Stimulated activated CD8-positive, alpha-beta memory T cell treated with anti-CD3 and anti-CD28 coated beads, Interleukin-12 subunit alpha, Interleukin-12 subunit beta, amount 100 ng/mL, for 1 hour (primary cell): ENCODE data around the gene LIME1.
"Not testable (repeated sequence)": the region's sequence is repeated elsewhere in the genome, so short reads cannot be mapped to it uniquely, and the experiment has no call there.

Experiments used
- DNase-seq: peaks from one replicate; pipeline ENCODE4 v3.0.0-alpha.2; 2020; ENCODE audit warnings: low read depth

Gene LIME1

DNA sequence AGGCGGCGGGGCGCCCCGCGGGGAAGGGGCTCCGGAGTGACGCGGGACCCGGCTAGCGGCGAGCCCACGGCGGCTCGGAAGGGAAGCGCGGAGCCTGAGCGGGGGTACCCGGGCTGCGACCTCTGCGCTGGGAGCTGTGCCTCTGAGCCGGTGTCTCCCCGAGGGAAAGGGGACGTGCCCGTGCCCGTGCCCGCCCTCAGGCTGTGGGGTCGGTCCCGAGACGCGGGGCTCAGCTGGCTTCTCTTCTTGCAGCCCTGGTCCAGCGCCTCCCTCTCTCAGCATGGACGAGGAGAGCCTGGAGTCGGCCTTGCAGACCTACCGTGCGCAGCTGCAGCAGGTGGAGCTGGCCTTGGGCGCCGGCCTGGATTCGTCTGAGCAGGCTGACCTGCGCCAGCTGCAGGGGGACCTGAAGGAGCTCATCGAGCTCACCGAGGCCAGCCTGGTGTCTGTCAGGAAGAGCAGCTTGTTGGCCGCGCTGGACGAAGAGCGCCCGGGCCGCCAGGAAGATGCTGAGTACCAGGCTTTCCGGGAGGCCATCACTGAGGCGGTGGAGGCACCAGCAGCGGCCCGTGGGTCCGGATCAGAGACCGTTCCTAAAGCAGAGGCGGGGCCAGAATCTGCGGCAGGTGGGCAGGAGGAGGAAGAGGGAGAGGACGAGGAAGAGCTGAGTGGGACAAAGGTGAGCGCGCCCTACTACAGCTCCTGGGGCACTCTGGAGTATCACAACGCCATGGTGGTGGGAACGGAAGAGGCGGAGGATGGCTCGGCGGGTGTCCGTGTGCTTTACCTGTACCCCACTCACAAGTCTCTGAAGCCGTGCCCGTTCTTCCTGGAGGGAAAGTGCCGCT lies 27.9 kb upstream of the LIME1 start:
- no peak for DNase-seq

GRCh38 chr20:63709149-63709527 lies 27.3 kb upstream of the LIME1 start:
- no peak for DNase-seq

- DNase-seq = no peak
These were observed 25.3 kb upstream of the LIME1 start for GRCh38 chr20:63711085-63711645.

DNA sequence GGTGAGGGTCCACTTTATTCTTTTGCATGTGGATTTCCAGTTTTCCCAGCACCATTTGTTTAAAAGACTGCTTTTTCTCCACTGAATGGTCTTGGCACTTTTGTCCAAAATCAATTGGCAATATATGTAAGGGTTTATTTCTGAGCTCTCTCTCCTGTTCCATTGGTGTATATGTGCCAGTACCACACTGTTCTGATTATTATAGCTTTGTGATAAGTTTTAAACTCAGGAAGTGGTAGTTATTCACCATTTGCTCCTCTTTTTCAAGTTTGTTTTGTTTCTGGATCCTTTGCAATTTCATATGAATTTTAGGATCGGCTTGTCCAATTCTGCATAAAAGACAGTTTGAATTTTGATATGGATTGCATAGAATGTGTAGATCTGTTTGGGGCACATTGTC lies 24.3 kb upstream of the LIME1 start:
- DNase-seq = no peak

DNA sequence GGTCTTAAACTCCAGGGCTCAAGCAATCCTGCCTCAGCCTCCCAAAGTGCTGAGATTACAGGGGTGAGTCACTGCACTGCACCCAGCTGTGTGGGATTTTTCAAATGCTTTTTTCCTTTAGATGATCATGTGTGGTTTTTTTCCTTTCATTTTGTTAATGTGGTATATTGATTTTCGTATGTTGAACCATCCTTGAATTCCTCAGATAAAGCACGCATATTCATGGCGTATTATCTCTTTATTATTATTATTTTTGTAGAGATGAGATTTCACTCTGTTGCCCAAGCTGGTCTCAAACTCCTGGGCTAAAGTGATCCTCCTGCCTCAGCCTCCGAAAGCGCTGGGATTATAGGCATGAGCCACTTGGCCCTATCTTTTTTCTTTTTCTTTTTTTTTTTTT lies 21.6 kb upstream of the LIME1 start:
- DNase-seq = no peak

DNA sequence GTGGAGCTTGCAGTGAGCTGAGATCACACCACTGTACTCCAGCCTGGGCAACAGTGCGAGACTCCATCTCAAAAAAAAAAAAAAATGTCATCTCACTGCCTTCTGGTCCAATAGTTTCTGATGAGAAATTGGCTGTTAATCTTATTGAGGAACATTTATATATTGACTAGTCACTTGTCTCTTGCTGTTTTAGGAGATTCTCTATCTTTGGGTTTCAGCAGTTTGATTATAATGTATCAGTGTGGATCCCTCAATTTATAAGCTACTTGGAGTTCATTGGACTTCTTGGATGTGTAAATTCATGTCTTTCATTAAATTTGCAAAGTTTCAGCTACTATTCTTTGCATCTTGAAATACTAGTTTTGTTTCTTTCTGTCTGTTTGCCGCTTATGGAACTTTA lies 17.5 kb upstream of the LIME1 start:
- no peak for DNase-seq

DNA sequence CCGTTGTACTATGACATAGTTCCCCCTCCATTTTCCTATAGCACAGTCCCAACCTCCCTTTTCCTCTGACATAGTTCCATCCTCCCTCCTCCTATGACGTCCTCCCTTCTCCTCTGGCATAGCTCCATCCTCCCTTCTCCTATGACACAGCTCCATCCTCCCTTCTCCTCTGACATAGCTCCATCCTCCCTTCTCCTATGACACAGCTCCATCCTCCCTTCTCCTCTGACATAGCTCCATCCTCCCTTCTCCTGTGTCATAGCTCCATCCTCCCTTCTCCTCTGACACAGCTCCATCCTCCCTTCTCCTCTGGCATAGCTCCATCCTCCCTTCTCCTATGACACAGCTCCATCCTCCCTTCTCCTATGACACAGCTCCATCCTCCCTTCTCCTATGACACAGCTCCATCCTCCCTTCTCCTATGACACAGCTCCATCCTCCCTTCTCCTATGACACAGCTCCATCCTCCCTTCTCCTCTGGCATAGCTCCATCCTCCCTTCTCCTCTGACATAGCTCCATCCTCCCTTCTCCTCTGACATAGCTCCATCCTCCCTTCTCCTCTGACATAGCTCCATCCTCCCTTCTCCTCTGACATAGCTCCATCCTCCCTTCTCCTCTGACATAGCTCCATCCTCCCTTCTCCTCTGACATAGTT lies 13.4 kb upstream of the LIME1 start:
- not testable (repeated sequence) for DNase-seq

- DNase-seq = not testable (repeated sequence)
These were observed 6.2 kb upstream of the LIME1 start for GRCh38 chr20:63730189-63730733.

GRCh38 chr20:63731410-63731809 lies 5.1 kb upstream of the LIME1 start:
- DNase-seq = no peak

GRCh38 chr20:63732118-63733095 lies 4.1 kb upstream of the LIME1 start:
- no peak for DNase-seq

- no peak for DNase-seq
These were observed 3.3 kb upstream of the LIME1 start for GRCh38 chr20:63733117-63733516.

DNA sequence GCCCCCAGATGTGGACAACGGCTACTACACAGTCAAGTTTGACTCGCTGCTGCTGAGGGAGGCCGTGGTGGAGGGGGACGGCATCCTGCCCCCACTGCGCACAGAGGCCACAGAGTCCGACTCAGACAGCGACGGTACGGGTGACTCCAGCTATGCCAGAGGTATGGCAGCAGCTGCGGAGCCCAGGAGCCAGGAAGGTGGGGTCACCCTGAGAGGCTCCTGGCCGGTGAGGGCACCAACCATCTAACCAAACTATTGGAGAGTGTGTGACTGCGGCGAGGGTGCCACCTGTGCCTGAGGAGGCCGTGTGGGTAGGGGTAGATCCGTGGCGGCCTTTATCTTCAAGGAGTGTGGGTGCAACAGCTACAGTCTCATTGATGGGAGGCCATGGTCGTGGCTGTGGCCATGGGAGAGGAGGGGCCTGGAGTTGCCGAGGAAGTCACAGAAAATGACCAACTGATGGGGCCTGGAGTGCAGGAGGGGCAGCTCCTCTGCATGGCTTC lies 2.8 kb upstream of the LIME1 start:
- DNase-seq = no peak

DNA sequence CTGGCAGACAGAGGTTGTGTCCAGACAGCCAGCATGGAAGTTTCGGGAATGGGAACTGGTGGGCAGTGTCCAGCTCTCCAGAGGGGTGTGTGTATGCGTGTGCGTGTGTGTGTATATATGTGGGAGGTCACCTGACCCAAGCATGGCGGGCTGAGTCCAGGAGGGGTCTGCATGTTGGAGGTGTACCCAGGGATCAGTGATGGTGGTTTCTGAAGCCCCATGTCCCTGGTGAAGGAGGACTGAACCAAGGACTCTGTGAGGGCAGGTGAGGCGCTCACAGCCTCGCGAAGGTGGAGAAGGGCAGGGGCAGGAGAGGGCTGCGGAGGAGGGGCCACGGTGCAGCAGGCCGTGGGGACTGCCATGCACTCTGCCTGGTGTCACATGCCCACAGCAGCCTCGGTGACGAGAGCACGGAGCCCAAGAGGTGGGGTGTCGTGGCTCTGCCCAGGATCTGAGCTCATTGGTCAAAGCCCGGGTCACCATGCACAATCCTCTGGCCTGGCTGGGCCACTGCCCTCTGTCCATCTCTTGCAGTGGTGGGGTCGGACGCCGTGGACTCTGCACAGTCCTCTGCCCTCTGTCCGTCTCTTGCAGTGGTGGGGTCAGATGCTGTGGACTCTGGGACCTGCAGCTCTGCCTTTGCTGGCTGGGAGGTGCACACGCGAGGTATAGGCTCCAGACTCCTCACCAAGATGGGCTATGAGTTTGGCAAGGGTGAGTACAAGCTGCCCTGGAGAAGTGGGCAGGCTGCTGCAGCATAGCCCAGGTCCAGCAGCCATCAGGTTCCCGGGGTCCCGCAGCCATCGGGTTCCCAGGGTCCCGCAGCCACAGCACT lies 2.1 kb upstream of the LIME1 start:
- no peak for DNase-seq

- no peak for DNase-seq
These were observed 1.3 kb upstream of the LIME1 start for GRCh38 chr20:63734946-63735858.

DNA sequence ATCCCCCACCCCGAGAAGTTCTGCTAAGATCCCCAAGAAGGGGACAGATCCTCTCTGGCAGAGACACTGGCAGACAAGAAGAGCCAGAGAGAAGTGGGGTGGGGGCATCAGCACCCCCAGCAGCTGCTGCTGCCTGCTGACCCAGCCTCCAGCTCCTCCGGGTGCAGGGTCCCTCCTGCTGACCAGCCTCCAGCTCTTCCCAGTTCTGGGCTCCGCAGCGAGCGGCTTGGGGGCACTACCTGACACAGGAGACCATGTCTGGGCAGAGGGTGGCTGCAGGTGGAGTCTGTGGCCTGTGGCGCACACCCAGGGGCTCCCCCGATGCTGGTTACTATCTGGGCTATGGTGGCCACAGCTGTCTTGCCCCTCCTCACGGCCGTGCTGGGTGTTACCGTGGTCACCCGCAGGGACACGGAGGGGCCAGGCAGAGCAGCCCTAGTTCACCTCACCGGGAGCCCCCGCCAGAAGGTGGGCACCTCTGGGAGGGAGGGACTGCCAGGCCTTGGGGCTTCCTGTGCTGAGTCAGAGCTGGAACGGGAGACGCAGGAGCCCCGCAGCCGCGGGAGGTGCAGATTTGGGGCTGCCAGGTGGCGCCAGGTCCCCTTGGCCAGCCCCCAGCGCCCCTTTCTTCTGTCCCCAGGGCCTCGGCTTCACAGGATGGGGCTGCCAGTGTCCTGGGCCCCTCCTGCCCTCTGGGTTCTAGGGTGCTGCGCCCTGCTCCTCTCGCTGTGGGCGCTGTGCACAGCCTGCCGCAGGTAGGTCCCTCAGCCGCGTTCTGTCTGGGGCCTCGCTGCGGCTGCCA lies 630 bp downstream of the LIME1 start:
- DNase-seq = no peak

GRCh38 chr20:63737695-63737944 lies 1.2 kb downstream of the LIME1 start:
- DNase-seq = no peak

DNA sequence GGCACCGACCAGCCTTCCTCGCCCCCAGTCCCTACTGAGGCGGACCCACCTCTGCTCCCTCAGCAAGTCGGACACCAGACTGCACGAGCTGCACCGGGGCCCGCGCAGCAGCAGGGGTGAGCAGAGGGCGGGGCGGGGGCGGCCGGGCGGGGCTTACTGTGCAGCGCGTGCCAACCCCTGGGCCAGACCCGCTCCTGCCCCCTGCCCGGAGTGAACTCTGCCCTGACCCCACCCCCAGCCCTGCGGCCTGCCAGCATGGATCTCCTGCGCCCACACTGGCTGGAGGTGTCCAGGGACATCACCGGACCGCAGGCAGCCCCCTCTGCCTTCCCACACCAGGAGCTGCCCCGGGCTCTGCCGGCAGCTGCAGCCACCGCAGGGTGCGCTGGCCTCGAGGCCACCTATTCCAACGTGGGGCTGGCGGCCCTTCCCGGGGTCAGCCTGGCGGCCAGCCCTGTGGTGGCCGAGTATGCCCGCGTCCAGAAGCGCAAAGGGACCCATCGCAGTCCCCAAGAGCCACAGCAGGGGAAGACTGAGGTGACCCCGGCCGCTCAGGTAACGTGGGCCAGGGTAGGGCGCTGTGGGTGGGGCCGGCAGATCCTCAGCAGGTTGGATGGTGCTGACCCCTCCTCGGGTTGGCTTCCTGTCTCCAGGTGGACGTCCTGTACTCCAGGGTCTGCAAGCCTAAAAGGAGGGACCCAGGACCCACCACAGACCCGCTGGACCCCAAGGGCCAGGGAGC lies 1.7 kb downstream of the LIME1 start:
- no peak for DNase-seq

- no peak for DNase-seq
These were observed 2.2 kb downstream of the LIME1 start for GRCh38 chr20:63738687-63739129.
